K562 (cell line): ENCODE measurements around the gene TMEM205. TPM values are rescaled to one million over a fixed set of nuclear protein-coding genes. Genes with fewer than 3 reads are reported as not detected.

Experiments used
- ATF1 ChIP-seq, 2 experiments: fragments of 450-650 bp in 1 of 2; IDR thresholded peaks; 2 replicates each; pipeline ENCODE4 v1.6.1; 2016; ENCODE audit warnings: missing compliant biosample characterization in 1 of 2, missing genetic modification characterization in 1 of 2
- BHLHE40 ChIP-seq: IDR thresholded peaks from 2 replicates; pipeline ENCODE4 v1.6.1; 2011; ENCODE audit warnings: low read length, improper control_type of control experiment
- EHMT2 ChIP-seq: fragments of 450-650 bp; IDR thresholded peaks from 2 replicates; pipeline ENCODE4 v1.6.1; 2018; ENCODE audit warnings: antibody characterized with exemption
- GABPB1 ChIP-seq: sonication (generic); formaldehyde crosslinking; IDR thresholded peaks from 2 replicates; pipeline ENCODE4 v1.8.0; 2022; ENCODE audit warnings: mild to moderate bottlenecking, missing genetic modification reagents
- HIVEP1 ChIP-seq: fragments of 250-450 bp; sonication (Bioruptor Pico); IDR thresholded peaks from 2 replicates; pipeline ENCODE4 v1.4.0; 2020; ENCODE audit warnings: mild to moderate bottlenecking
- HMG20B ChIP-seq: fragments of 250-450 bp; sonication (Bioruptor Pico); IDR thresholded peaks from 2 replicates; pipeline ENCODE4 v1.5.0; 2021; ENCODE audit warnings: mild to moderate bottlenecking
- RBFOX2 ChIP-seq: fragments of 200-400 bp; formaldehyde crosslinking; IDR thresholded peaks from 2 replicates; pipeline ENCODE4 v1.6.1; 2017; ENCODE audit warnings: low read depth, mild to moderate bottlenecking, low read length, moderate library complexity
- SMAD1 ChIP-seq: fragments of 150-350 bp; IDR thresholded peaks from 2 replicates; pipeline ENCODE4 v1.6.1; 2014; ENCODE audit warnings: low read length, low read depth; ENCODE audit not compliant: partially characterized antibody
- TCF7L2 ChIP-seq: fragments of 150-350 bp; IDR thresholded peaks from 2 replicates; pipeline ENCODE4 v1.6.1; 2016; ENCODE audit warnings: low read depth, mild to moderate bottlenecking, low read length, moderate library complexity
- TOE1 ChIP-seq, 2 experiments: fragments of 450-650 bp in 1 of 2; sonication (generic) in 1 of 2; formaldehyde crosslinking in 1 of 2; IDR thresholded peaks; 2 replicates each; pipeline versions ENCODE4 v1.7.1 to v1.8.0; 2016 to 2022; ENCODE audit warnings: borderline replicate concordance in 2 of 2, mild to moderate bottlenecking in 2 of 2, antibody characterized with exemption in 1 of 2, inconsistent platforms in 1 of 2, low read depth in 1 of 2, missing genetic modification reagents in 1 of 2, moderate library complexity in 1 of 2
- ZNF175 ChIP-seq: fragments of 200-800 bp; sonication (Bioruptor generic); IDR thresholded peaks from 2 replicates; pipeline ENCODE4 v1.6.1; 2016; ENCODE audit warnings: low read depth, mild to moderate bottlenecking, missing genetic modification characterization, missing compliant biosample characterization
- ZNF239 ChIP-seq: fragments of 250-450 bp; sonication (Bioruptor Pico); IDR thresholded peaks from 2 replicates; pipeline ENCODE4 v1.4.0; 2020; ENCODE audit warnings: mild to moderate bottlenecking
- ZNF592 ChIP-seq: fragments of 450-650 bp; IDR thresholded peaks from 2 replicates; pipeline ENCODE4 v1.6.1; 2017; ENCODE audit warnings: antibody characterized with exemption, mild to moderate bottlenecking
- ZNF77 ChIP-seq: fragments of 250-450 bp; sonication (Bioruptor Pico); IDR thresholded peaks from 2 replicates; pipeline ENCODE4 v1.5.0; 2020
- polyA plus RNA-seq, 8 experiments: library from polyadenylated mRNA; depleted of rRNA in 4 of 8; stranded (reverse) in 5 of 8; unstranded in 3 of 8; fragments of >200 nt; fragmentation: Nextera tagmentation in 2 of 8; fragmentation: Illumina TruSeq in 1 of 8; extraction: Ambion mirVana in 2 of 8; extraction: Trizol in 1 of 8; gene quantifications; 2 replicates each; pipeline versions ENCODE4 v1.2.1 to v1.2.3, GENCODE V29; 2011 to 2014; ENCODE audit warnings: inconsistent platforms in 1 of 8, missing spikeins in 1 of 8
- total RNA-seq, 7 experiments: library from RNA; depleted of rRNA in 6 of 7; stranded (reverse); fragments of >200 nt in 6 of 7; fragmentation: Illumina TruSeq in 2 of 7; extraction: Trizol in 2 of 7; gene quantifications; 2 replicates each; pipeline versions ENCODE4 v1.2.1 to v1.2.3, GENCODE V29; 2011 to 2021; ENCODE audit warnings: low replicate concordance in 1 of 7
- TF ChIP-seq, protein P1 (sequence below), 2 experiments: fragments of 450-650 bp; formaldehyde crosslinking in 1 of 2; IDR thresholded peaks; 2 replicates each; pipeline versions ENCODE4 v1.4.0 to v1.6.1; 2014 to 2020; ENCODE audit warnings: mild to moderate bottlenecking in 2 of 2, borderline replicate concordance in 1 of 2, low read depth in 1 of 2

TMEM205 gene
- total and polyA plus RNA-seq, 9 of the 15 experiments (the other 6 are each of a cell fraction or from before 2014, with no cell fraction given): 21.3 to 81.5 (median 44.1) TPM

DNA sequence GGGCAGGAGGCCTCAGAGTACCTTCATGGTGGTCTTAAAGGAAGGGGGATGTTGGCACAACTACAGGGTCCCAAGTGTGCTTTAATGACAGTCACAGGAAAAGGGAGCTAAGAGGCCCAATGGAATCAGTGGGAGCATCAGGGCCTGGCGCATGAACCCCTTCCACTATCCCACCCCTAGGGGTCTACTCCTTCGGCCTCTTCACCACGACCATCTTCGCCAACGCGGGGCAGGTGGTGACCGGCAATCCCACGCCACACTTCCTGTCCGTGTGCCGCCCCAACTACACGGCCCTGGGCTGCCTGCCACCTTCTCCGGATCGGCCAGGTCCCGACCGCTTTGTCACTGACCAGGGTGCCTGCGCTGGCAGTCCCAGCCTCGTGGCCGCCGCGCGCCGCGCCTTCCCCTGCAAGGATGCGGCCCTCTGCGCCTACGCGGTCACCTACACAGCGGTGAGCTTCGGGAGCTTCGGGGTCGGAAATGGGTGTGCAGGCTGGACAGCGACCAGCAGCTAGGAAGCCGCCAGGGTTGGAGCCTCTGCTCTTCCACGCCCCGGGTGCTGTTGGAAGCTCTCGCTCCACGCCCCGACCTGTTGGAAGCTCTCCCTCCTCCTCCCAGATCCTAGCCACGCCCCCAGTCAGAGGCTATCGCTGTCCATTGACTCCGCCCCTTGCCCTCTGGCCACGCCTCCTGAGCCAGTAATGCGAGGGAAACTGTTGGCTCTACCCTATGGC is 15.1 kb upstream of the TMEM205 start (continued):
- TF ChIP-seq, protein P1, sequence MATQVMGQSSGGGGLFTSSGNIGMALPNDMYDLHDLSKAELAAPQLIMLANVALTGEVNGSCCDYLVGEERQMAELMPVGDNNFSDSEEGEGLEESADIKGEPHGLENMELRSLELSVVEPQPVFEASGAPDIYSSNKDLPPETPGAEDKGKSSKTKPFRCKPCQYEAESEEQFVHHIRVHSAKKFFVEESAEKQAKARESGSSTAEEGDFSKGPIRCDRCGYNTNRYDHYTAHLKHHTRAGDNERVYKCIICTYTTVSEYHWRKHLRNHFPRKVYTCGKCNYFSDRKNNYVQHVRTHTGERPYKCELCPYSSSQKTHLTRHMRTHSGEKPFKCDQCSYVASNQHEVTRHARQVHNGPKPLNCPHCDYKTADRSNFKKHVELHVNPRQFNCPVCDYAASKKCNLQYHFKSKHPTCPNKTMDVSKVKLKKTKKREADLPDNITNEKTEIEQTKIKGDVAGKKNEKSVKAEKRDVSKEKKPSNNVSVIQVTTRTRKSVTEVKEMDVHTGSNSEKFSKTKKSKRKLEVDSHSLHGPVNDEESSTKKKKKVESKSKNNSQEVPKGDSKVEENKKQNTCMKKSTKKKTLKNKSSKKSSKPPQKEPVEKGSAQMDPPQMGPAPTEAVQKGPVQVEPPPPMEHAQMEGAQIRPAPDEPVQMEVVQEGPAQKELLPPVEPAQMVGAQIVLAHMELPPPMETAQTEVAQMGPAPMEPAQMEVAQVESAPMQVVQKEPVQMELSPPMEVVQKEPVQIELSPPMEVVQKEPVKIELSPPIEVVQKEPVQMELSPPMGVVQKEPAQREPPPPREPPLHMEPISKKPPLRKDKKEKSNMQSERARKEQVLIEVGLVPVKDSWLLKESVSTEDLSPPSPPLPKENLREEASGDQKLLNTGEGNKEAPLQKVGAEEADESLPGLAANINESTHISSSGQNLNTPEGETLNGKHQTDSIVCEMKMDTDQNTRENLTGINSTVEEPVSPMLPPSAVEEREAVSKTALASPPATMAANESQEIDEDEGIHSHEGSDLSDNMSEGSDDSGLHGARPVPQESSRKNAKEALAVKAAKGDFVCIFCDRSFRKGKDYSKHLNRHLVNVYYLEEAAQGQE (IDR thresholded peaks at IDR 0.05; ENCODE audit: borderline replicate concordance): peak; percentile 94
- TF ChIP-seq, protein P1 (CRISPR knock-in tag; IDR thresholded peaks at IDR 0.05; ENCODE audit: low read depth): peak; percentile 84; the same call in 1 of the 2 replicates
- TF ChIP-seq HIVEP1: no peak
- TF ChIP-seq ZNF175 (CRISPR knock-in tag): no peak
- 0 out of 2 replicates have a peak, but pooled peaks have one; percentile 41 for TF ChIP-seq GABPB1 (CRISPR knock-in tag)
- TF ChIP-seq ZNF592: no peak
- no peak for TF ChIP-seq SMAD1
- TF ChIP-seq BHLHE40: no peak
- no peak for TF ChIP-seq TCF7L2
- TF ChIP-seq HMG20B: no peak
- TF ChIP-seq RBFOX2: peak; percentile 59
- TF ChIP-seq ZNF77: no peak
- no peak for TF ChIP-seq ATF1 (CRISPR knock-in tag; IDR thresholded peaks at IDR 0.05)
- no peak for TF ChIP-seq ATF1 (tag; IDR thresholded peaks at IDR 0.05)
- TF ChIP-seq EHMT2: peak; percentile 71; the same call in 1 of the 2 replicates
- no peak for TF ChIP-seq TOE1 (IDR thresholded peaks at IDR 0.05; ENCODE audit: borderline replicate concordance)
- no peak for TF ChIP-seq TOE1 (CRISPR knock-in tag; IDR thresholded peaks at IDR 0.05; ENCODE audit: borderline replicate concordance, low read depth)
- no peak for TF ChIP-seq ZNF239 (CRISPR knock-in tag)
